ENCODE measurements around the gene SLC7A10. TPM values are rescaled to one million over a fixed set of nuclear protein-coding genes. Genes with fewer than 3 reads are reported as not detected.

The SLC7A10 gene
- polyA plus RNA-seq, 1 donor from 2014 or later = not detected

GRCh38 chr19:33227242-33227650 lies 1.6 kb upstream of the SLC7A10 start:
- Histone ChIP-seq H2AFZ (ENCODE audit: low read depth, low read length) (no peak overlapping the region), H3K27me3 (ENCODE audit: insufficient read depth, low read depth, low read length) (peaks cover 53% of the 10 kb centered on the region)

DNA sequence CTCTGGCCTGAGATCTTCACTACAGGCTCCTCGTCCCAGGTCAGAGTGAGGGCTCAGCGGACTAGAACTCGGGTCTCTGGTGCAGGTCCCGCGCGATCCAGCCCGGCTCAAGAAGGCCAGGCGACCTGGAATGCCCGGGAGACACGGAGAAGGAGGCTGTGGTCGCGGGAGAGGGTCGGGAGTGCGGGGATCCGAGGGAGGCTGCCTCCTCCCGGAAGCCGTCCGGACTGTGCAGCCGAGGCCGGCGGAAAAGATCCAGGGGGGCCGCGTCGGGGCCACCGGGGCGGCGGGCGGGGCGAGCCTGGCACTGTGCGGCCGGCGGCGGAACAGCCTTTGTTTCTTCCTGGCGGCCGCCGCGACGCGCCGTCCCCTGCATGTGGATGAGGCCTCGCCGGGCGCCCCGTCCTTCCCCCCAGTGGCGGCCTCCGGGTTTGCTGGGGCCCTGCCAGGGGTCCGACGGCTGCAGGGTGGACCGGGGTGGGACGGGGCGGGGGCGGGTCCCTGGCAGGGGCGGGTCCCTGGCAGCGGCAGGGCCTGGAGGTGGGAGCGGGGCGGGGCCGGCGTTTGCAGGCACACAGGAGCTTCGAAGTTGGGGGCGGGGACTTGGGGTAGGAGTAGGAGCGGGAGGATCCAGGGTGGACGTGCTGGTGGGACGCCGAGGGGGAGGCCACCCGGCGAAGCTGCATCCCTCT lies 1.0 kb upstream of the SLC7A10 start:
- Histone ChIP-seq H3K4me2 (ENCODE audit: low read length) (no peak overlapping the region), H3K36me3 (ENCODE audit: insufficient read depth, low read length) (no peaks in the 10 kb centered on the region), H4K20me1 (ENCODE audit: insufficient read depth) (no peaks in the 10 kb centered on the region), H3K27me3 (ENCODE audit: insufficient read depth, low read depth, low read length) (peaks cover 53% of the 10 kb centered on the region), H3K27ac (ENCODE audit: low read length) (no peak overlapping the region), H3F3A (ENCODE audit: insufficient read depth, low read length, poor library complexity, severe bottlenecking) (no peaks in the 10 kb centered on the region), H3K9me3 (ENCODE audit: low read length) (peaks cover 17% of the 10 kb centered on the region), H3K79me2 (replicated peaks; ENCODE audit: insufficient read depth, low read length) (no peaks in the 10 kb centered on the region), H2AFZ (ENCODE audit: low read depth, low read length) (no peak overlapping the region), H3K9ac (ENCODE audit: low read length) (no peak overlapping the region), H3K9me2 (ENCODE audit: insufficient read depth, low read length) (no peaks in the 10 kb centered on the region), H3K4me3 (ENCODE audit: low read length) (no peak overlapping the region)
- TF ChIP-seq POLR2AphosphoS5 (IDR thresholded peaks at IDR 0.05) = no peak
- TF ChIP-seq SMC3 (conservative IDR thresholded peaks at IDR 0.05; ENCODE audit: poor library complexity) = no peak
- no peak for TF ChIP-seq MXI1 (conservative IDR thresholded peaks at IDR 0.05; ENCODE audit: poor library complexity, severe bottlenecking)
- no peak for TF ChIP-seq RAD21 (conservative IDR thresholded peaks at IDR 0.05)
- no peak for TF ChIP-seq TAF1 (IDR thresholded peaks at IDR 0.05; ENCODE audit: low read depth)
- TF ChIP-seq REST (IDR thresholded peaks at IDR 0.05; ENCODE audit: borderline replicate concordance) = no peak
- TF ChIP-seq EP300 (conservative IDR thresholded peaks at IDR 0.05; ENCODE audit: poor library complexity, severe bottlenecking) = no peak
- no peak for TF ChIP-seq EZH2 (IDR thresholded peaks at IDR 0.05; ENCODE audit: borderline replicate concordance, insufficient read depth, low read length, poor library complexity, severe bottlenecking)

More at GRCh38 chr19:33227242-33227650, 1.6 kb upstream of the SLC7A10 start:
- Histone ChIP-seq H3K4me3 (ENCODE audit: low read length) (no peak overlapping the region), H3K36me3 (ENCODE audit: insufficient read depth, low read length) (no peaks in the 10 kb centered on the region), H3K9ac (ENCODE audit: low read length) (no peak overlapping the region), H3K79me2 (replicated peaks; ENCODE audit: insufficient read depth, low read length) (no peaks in the 10 kb centered on the region), H3F3A (ENCODE audit: insufficient read depth, low read length, poor library complexity, severe bottlenecking) (no peaks in the 10 kb centered on the region), H3K27ac (ENCODE audit: low read length) (no peak overlapping the region), H3K9me3 (ENCODE audit: low read length) (peaks cover 17% of the 10 kb centered on the region), H3K9me2 (ENCODE audit: insufficient read depth, low read length) (no peaks in the 10 kb centered on the region), H3K4me2 (ENCODE audit: low read length) (no peak overlapping the region), H4K20me1 (ENCODE audit: insufficient read depth) (no peaks in the 10 kb centered on the region)
- TF ChIP-seq EZH2 (IDR thresholded peaks at IDR 0.05; ENCODE audit: borderline replicate concordance, insufficient read depth, low read length, poor library complexity, severe bottlenecking) (no peak), TAF1 (IDR thresholded peaks at IDR 0.05; ENCODE audit: low read depth) (no peak), MXI1 (conservative IDR thresholded peaks at IDR 0.05; ENCODE audit: poor library complexity, severe bottlenecking) (no peak), RAD21 (conservative IDR thresholded peaks at IDR 0.05) (no peak), SMC3 (conservative IDR thresholded peaks at IDR 0.05; ENCODE audit: poor library complexity) (no peak), POLR2AphosphoS5 (IDR thresholded peaks at IDR 0.05) (no peak), REST (IDR thresholded peaks at IDR 0.05; ENCODE audit: borderline replicate concordance) (no peak), CTCF (IDR thresholded peaks at IDR 0.05; ENCODE audit: poor library complexity, severe bottlenecking) (no peak)

Data from neural cell (in vitro differentiated cells).